Activated CD8-positive, alpha-beta T cell treated with anti-CD3 and anti-CD28 coated beads for 36 hours (primary cell): ENCODE results near the gene CCRL2. TPM values are rescaled to one million over a fixed set of nuclear protein-coding genes. Genes with fewer than 3 reads are reported as not detected.

Experiments used
- ATAC-seq: fragments of 200-7000 bp; cut with Tn5 transposase; one replicate; pipeline ENCODE4 v1.10.0; 2021; ENCODE audit warnings: mild to moderate bottlenecking, moderate library complexity
- CTCF ChIA-PET: fragments of 350-600 bp; sonication (Branson Sonifier 250); formaldehyde crosslinking; loops from one replicate; lab custom pipeline; 2021; ENCODE audit warnings: antibody characterized with exemption; lab: Charles Lee
- POLR2A ChIA-PET: fragments of 350-600 bp; sonication (Branson Sonifier 250); formaldehyde crosslinking; loops from one replicate; lab custom pipeline; 2021; ENCODE audit warnings: antibody characterized with exemption; lab: Charles Lee
- DNase-seq: peaks from one replicate; pipeline ENCODE4 v3.0.0-alpha.2; 2020
- H3K27ac Mint-ChIP-seq: one replicate; pipeline ENCODE4 v1.8.0; 2021; ENCODE audit warnings: mild to moderate bottlenecking, mixed read lengths
- H3K27me3 Mint-ChIP-seq: one replicate; pipeline ENCODE4 v1.8.0; 2021; ENCODE audit warnings: mixed read lengths
- H3K36me3 Mint-ChIP-seq: one replicate; pipeline ENCODE4 v1.8.0; 2021; ENCODE audit warnings: low read depth, mixed read lengths
- H3K4me1 Mint-ChIP-seq: one replicate; pipeline ENCODE4 v1.8.0; 2021; ENCODE audit warnings: low read depth, mixed read lengths
- H3K4me3 Mint-ChIP-seq: one replicate; pipeline ENCODE4 v1.8.0; 2021; ENCODE audit warnings: mild to moderate bottlenecking, moderate library complexity, mixed read lengths
- H3K9me3 Mint-ChIP-seq: one replicate; pipeline ENCODE4 v1.8.0; 2021; ENCODE audit warnings: mixed read lengths
- intact Hi-C: fragments of 100-400 bp; cut with micrococcal nuclease; formaldehyde crosslinking; loops from one replicate; pipeline ENCODE4 v1.10.0; 2022
- total RNA-seq, 2 experiments: library from RNA; stranded (reverse); gene quantifications; one replicate each; pipeline ENCODE4 v1.2.3, GENCODE V29; 2021
- TF ChIP-seq, protein P1 (sequence below): fragments of 200-600 bp; IDR thresholded peaks from one replicate; pipeline ENCODE4 v1.8.0; 2022; ENCODE audit warnings: antibody characterized with exemption, mild to moderate bottlenecking

The CCRL2 gene
- total RNA-seq, 2 experiments from 2014 or later: 2.8 TPM

DNA sequence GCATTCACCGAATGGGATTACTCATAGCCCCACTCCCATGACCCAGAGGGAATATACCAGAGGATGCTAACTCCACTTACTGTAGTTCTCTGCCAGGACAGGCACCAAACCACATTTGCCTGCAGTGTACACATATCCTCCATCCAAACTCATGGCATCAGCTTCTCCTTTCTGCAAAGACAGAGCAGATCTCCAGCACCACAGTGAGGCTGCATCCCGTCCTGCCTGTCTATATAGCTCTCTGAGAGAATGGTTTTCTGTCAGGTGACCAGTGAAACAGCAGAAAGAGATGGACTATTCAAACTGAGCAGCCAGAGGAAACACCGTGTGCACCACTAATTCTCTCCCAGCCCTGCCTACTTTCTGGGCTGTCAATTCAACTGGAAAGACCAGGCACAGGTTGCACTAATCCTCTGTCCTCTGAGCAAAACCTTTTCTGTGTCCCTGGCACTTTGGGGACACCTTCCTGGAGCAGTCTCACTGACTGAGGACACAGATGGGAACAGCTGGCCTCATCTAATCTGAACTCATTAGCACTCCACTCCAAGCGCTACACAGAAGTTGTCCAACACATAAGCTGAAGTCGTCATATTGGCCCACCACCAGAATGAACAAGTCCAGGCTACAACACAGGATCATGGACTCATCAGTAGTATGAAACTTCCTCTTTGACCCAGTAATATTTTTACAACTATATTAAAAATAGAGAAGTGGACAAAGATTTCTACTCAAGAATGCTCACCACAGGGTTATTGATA lies 40.3 kb downstream of the CCRL2 start:
- Mint-ChIP-seq H3K27me3 (peaks cover 2% of the 10 kb centered on the region), H3K36me3 (no peaks in the 10 kb centered on the region), H3K27ac (no peak overlapping the region), H3K4me1 (no peaks in the 10 kb centered on the region), H3K4me3 (no peak overlapping the region), H3K9me3 (no peaks in the 10 kb centered on the region)
- ATAC-seq (no peak), DNase-seq (no peak)
- ChIA-PET POLR2A (no interaction called here), CTCF (interaction anchor here (1.3 kb wide), 1 partner anchor 183 kb away, joined by 4 read pairs; no protein-coding TSS in a partner anchor)
- TF ChIP-seq, protein P1, sequence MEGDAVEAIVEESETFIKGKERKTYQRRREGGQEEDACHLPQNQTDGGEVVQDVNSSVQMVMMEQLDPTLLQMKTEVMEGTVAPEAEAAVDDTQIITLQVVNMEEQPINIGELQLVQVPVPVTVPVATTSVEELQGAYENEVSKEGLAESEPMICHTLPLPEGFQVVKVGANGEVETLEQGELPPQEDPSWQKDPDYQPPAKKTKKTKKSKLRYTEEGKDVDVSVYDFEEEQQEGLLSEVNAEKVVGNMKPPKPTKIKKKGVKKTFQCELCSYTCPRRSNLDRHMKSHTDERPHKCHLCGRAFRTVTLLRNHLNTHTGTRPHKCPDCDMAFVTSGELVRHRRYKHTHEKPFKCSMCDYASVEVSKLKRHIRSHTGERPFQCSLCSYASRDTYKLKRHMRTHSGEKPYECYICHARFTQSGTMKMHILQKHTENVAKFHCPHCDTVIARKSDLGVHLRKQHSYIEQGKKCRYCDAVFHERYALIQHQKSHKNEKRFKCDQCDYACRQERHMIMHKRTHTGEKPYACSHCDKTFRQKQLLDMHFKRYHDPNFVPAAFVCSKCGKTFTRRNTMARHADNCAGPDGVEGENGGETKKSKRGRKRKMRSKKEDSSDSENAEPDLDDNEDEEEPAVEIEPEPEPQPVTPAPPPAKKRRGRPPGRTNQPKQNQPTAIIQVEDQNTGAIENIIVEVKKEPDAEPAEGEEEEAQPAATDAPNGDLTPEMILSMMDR: no peak
- intact Hi-C loops: no loop called here

DNA sequence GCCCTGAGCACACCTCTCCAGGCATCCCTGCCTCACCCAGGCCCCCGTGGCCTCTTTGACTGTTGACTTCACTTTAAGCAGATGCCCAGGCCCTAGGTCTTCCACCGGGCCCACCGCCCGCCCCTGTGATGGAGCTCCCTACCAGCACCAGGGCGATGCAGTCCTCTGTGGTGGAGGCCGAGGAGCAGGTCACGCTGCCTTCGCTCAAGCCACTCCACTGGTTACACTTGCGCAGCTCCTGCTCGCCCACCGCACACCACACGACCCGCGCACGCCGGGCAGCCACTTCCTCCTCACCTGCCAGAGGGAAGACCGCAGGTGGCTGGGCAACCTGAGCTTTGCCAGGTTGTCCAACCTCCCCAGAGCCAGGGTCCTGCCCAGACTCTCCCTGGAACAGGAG lies 41.7 kb downstream of the CCRL2 start:
- no peaks in the 10 kb centered on the region for H3K4me1 Mint-ChIP-seq
- H3K36me3 Mint-ChIP-seq: no peaks in the 10 kb centered on the region
- TF ChIP-seq, protein P1: no peak
- DNase-seq (no peak), ATAC-seq (no peak)
- H3K27ac Mint-ChIP-seq: no peak overlapping the region
- H3K27me3 Mint-ChIP-seq: peaks cover 2% of the 10 kb centered on the region
- CTCF ChIA-PET: interaction anchor here (0.7 to 2.8 kb wide), 6 partner anchors 9 to 41 kb away, joined by 3 to 18 read pairs (median 8); partner anchors contain the start of genes CCR5AS and CCRL2
- intact Hi-C loops: no loop called here
- no peak overlapping the region for H3K4me3 Mint-ChIP-seq
- POLR2A ChIA-PET: no interaction called here
- no peaks in the 10 kb centered on the region for H3K9me3 Mint-ChIP-seq

DNA sequence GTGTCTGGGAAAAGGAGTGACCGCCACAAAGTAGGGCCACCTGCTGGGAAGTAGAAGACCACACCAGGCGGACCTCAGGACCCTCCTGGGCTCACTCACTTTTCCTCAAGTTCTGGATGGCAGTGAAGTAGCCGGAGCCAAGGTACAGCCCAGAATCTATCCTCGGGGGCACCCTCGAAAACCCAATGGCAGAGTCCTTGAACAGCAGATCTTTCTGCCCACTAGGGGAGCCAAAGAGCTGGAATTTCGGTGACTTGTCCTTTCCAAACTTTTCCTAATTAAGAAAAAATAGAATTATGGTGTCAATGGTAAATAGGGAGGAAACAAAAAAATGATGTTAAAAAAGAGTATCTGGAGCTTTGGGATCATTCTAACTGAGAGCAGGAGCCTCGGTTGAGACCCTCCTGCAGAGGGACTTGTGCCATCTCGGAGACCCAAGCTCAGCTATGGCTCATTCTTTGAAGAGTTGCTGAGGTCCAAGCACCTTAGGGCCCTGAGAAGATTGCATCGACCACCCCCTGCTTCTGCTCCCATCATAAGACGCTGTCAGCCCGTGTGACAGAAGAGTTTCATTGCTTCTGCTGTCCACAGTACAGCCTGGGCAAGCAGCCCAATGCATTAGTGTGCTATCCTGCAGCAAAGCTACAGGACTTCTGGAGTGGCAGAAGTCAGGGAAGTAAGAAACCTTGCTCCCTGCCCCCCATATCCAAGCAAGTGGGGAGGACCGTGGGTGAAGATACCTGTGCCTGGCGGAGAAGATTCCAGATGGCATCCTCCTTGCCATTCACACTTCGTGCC lies 42.9 kb downstream of the CCRL2 start:
- POLR2A ChIA-PET: interaction anchor here (1.1 kb wide), 1 partner anchor 53 kb away, joined by 3 read pairs; no protein-coding TSS in a partner anchor
- intact Hi-C loops: no loop called here
- no peaks in the 10 kb centered on the region for H3K36me3 Mint-ChIP-seq

DNA sequence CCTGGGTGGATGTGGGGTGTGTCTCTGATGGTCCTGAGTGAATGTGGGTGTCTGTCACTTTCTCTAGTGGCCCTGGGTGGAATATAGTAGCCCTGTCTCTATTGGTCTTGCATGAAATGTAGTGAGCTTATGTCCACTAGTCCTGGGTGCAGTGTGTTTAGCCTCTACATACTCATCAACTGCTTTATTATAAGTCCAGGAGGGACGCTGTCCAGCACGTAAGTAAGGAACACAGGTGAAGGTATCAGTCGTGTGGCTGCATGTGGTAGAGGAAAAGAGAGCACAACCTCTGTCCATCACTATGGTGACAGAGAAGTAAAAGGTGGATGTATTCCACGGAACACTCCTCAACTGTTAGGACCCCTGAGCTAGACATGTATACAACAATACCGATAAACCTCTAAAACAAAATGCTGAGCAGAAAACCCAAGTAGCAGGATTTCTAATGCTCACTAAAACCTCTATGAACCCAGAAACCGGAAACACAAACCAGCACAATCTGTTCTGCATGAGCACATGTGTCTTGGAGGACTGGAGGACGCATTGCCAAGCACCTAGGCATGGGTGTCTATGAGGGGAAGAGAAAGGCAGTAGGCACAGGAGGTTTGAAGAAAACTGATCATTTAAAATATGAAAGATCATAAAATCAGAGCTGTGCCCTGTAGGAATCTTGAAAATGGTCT lies 46.6 kb downstream of the CCRL2 start:
- Mint-ChIP-seq H3K27ac (no peak overlapping the region), H3K4me3 (no peak overlapping the region), H3K9me3 (no peaks in the 10 kb centered on the region), H3K36me3 (no peaks in the 10 kb centered on the region), H3K27me3 (peaks cover 2% of the 10 kb centered on the region), H3K4me1 (no peaks in the 10 kb centered on the region)
- ChIA-PET POLR2A (interaction anchor here (1.4 kb wide), 1 partner anchor 9 kb away, joined by 4 read pairs; no protein-coding TSS in a partner anchor), CTCF (interaction anchor here (0.8 kb wide), 1 partner anchor 36 kb away, joined by 3 read pairs; no protein-coding TSS in a partner anchor)
- TF ChIP-seq, protein P1: no peak
- intact Hi-C loops: no loop called here
- ATAC-seq (no peak), DNase-seq (no peak)

More for the DNA sequence above, 42.9 kb downstream of the CCRL2 start:
- Mint-ChIP-seq H3K4me1 (no peaks in the 10 kb centered on the region), H3K9me3 (no peaks in the 10 kb centered on the region), H3K27ac (no peak overlapping the region), H3K4me3 (no peak overlapping the region), H3K27me3 (peaks cover 2% of the 10 kb centered on the region)
- no peak for ATAC-seq
- CTCF ChIA-PET: interaction anchor here (0.6 to 2.8 kb wide), 12 partner anchors 9 to 325 kb away, joined by 3 to 18 read pairs (median 4); partner anchors contain the start of genes CCR5AS and CCRL2
- DNase-seq: peak; percentile 9
- TF ChIP-seq, protein P1: peak; percentile 71
